WTC11 (cell line): ENCODE data around the gene IRF2BP2. TPM values are rescaled to one million over a fixed set of nuclear protein-coding genes. Genes with fewer than 3 reads are reported as not detected.
A peak's percentile ranks its signal among the peaks of the same experiment; 100 is the strongest.

Experiments used
- CBFB ChIP-seq: sonication (generic); formaldehyde crosslinking; IDR thresholded peaks from 2 replicates; pipeline ENCODE4 v1.8.1; 2022; ENCODE audit warnings: mild to moderate bottlenecking, low read depth, missing genetic modification reagents
- CREM ChIP-seq: sonication (generic); formaldehyde crosslinking; IDR thresholded peaks from 2 replicates; pipeline ENCODE4 v1.8.1; 2022; ENCODE audit warnings: mild to moderate bottlenecking, missing genetic modification reagents, moderate library complexity
- E2F1 ChIP-seq: sonication (generic); formaldehyde crosslinking; IDR thresholded peaks from 2 replicates; pipeline ENCODE4 v1.8.0; 2022; ENCODE audit warnings: mild to moderate bottlenecking, missing genetic modification reagents
- FOXP4 ChIP-seq: sonication (generic); formaldehyde crosslinking; IDR thresholded peaks from 2 replicates; pipeline ENCODE4 v1.8.0; 2022; ENCODE audit warnings: mild to moderate bottlenecking, missing genetic modification reagents
- HMGA2 ChIP-seq: fragments of 250-450 bp; sonication (Bioruptor Pico); IDR thresholded peaks from 2 replicates; pipeline ENCODE4 v1.4.0; 2021; ENCODE audit warnings: mild to moderate bottlenecking, moderate library complexity
- NFE2L1 ChIP-seq: sonication (generic); formaldehyde crosslinking; IDR thresholded peaks from 2 replicates; pipeline ENCODE4 v1.8.1; 2023; ENCODE audit warnings: missing genetic modification reagents
- OVOL2 ChIP-seq: fragments of 250-450 bp; sonication (Bioruptor Pico); IDR thresholded peaks from 2 replicates; pipeline ENCODE4 v1.9.0; 2021; ENCODE audit warnings: mild to moderate bottlenecking, borderline replicate concordance
- PRDM15 ChIP-seq: sonication (generic); formaldehyde crosslinking; IDR thresholded peaks from 2 replicates; pipeline ENCODE4 v1.8.0; 2022; ENCODE audit warnings: missing genetic modification reagents
- ZNF423 ChIP-seq: fragments of 250-450 bp; sonication (Bioruptor Pico); IDR thresholded peaks from 2 replicates; pipeline ENCODE4 v2.1.2; 2022; ENCODE audit warnings: mild to moderate bottlenecking, moderate library complexity
- ZNF425 ChIP-seq: fragments of 250-450 bp; sonication (Bioruptor Pico); conservative IDR thresholded peaks from 2 replicates; pipeline ENCODE4 v1.9.0; 2021; ENCODE audit warnings: mild to moderate bottlenecking
- total RNA-seq: library from RNA; stranded (reverse); gene quantifications from 3 replicates; pipeline ENCODE4 v1.2.3, GENCODE V29; 2021
- TF ChIP-seq, protein P1 (sequence below): fragments of 250-450 bp; sonication (Bioruptor Pico); IDR thresholded peaks from 2 replicates; pipeline ENCODE4 v1.9.0; 2021; ENCODE audit warnings: mild to moderate bottlenecking, borderline replicate concordance
- TF ChIP-seq, protein P2 (sequence below): sonication (generic); formaldehyde crosslinking; IDR thresholded peaks from 2 replicates; pipeline ENCODE4 v1.8.1; 2023; ENCODE audit warnings: mild to moderate bottlenecking, missing genetic modification reagents, borderline replicate concordance
- TF ChIP-seq, protein P3 (sequence below): fragments of 250-450 bp; sonication (Bioruptor Pico); IDR thresholded peaks from 2 replicates; pipeline ENCODE4 v1.9.0; 2021; ENCODE audit warnings: moderate library complexity, mild to moderate bottlenecking, inconsistent platforms, borderline replicate concordance
- TF ChIP-seq, protein P4 (sequence below): sonication (generic); formaldehyde crosslinking; conservative IDR thresholded peaks from 2 replicates; pipeline ENCODE4 v1.8.1; 2023; ENCODE audit warnings: mild to moderate bottlenecking, low read depth, missing genetic modification reagents, moderate library complexity
- TF ChIP-seq, protein P5 (sequence below): sonication (generic); formaldehyde crosslinking; IDR thresholded peaks from 2 replicates; pipeline ENCODE4 v1.8.1; 2022; ENCODE audit warnings: low read depth, mild to moderate bottlenecking, moderate library complexity, missing genetic modification reagents, borderline replicate concordance

The IRF2BP2 gene
- total RNA-seq, 1 experiment from 2014 or later: 70.9 TPM

- TF ChIP-seq, protein P1, sequence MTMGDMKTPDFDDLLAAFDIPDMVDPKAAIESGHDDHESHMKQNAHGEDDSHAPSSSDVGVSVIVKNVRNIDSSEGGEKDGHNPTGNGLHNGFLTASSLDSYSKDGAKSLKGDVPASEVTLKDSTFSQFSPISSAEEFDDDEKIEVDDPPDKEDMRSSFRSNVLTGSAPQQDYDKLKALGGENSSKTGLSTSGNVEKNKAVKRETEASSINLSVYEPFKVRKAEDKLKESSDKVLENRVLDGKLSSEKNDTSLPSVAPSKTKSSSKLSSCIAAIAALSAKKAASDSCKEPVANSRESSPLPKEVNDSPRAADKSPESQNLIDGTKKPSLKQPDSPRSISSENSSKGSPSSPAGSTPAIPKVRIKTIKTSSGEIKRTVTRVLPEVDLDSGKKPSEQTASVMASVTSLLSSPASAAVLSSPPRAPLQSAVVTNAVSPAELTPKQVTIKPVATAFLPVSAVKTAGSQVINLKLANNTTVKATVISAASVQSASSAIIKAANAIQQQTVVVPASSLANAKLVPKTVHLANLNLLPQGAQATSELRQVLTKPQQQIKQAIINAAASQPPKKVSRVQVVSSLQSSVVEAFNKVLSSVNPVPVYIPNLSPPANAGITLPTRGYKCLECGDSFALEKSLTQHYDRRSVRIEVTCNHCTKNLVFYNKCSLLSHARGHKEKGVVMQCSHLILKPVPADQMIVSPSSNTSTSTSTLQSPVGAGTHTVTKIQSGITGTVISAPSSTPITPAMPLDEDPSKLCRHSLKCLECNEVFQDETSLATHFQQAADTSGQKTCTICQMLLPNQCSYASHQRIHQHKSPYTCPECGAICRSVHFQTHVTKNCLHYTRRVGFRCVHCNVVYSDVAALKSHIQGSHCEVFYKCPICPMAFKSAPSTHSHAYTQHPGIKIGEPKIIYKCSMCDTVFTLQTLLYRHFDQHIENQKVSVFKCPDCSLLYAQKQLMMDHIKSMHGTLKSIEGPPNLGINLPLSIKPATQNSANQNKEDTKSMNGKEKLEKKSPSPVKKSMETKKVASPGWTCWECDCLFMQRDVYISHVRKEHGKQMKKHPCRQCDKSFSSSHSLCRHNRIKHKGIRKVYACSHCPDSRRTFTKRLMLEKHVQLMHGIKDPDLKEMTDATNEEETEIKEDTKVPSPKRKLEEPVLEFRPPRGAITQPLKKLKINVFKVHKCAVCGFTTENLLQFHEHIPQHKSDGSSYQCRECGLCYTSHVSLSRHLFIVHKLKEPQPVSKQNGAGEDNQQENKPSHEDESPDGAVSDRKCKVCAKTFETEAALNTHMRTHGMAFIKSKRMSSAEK (CRISPR knock-in tag): no peak
- TF ChIP-seq PRDM15 (CRISPR knock-in tag) (peak; percentile 37; the same call in 1 of the 2 replicates), ZNF425 (CRISPR knock-in tag) (no peak), CBFB (no peak), HMGA2 (no peak), FOXP4 (CRISPR knock-in tag) (peak; percentile 76), CREM (CRISPR knock-in tag) (peak; percentile 86), ZNF423 (CRISPR knock-in tag) (no peak), E2F1 (CRISPR knock-in tag) (no peak), NFE2L1 (CRISPR knock-in tag) (0 out of 2 replicates have a peak, but pooled peaks have one; percentile 20), OVOL2 (CRISPR knock-in tag) (no peak)
- TF ChIP-seq, protein P2, sequence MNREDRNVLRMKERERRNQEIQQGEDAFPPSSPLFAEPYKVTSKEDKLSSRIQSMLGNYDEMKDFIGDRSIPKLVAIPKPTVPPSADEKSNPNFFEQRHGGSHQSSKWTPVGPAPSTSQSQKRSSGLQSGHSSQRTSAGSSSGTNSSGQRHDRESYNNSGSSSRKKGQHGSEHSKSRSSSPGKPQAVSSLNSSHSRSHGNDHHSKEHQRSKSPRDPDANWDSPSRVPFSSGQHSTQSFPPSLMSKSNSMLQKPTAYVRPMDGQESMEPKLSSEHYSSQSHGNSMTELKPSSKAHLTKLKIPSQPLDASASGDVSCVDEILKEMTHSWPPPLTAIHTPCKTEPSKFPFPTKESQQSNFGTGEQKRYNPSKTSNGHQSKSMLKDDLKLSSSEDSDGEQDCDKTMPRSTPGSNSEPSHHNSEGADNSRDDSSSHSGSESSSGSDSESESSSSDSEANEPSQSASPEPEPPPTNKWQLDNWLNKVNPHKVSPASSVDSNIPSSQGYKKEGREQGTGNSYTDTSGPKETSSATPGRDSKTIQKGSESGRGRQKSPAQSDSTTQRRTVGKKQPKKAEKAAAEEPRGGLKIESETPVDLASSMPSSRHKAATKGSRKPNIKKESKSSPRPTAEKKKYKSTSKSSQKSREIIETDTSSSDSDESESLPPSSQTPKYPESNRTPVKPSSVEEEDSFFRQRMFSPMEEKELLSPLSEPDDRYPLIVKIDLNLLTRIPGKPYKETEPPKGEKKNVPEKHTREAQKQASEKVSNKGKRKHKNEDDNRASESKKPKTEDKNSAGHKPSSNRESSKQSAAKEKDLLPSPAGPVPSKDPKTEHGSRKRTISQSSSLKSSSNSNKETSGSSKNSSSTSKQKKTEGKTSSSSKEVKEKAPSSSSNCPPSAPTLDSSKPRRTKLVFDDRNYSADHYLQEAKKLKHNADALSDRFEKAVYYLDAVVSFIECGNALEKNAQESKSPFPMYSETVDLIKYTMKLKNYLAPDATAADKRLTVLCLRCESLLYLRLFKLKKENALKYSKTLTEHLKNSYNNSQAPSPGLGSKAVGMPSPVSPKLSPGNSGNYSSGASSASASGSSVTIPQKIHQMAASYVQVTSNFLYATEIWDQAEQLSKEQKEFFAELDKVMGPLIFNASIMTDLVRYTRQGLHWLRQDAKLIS (CRISPR knock-in tag): no peak
- TF ChIP-seq, protein P3, sequence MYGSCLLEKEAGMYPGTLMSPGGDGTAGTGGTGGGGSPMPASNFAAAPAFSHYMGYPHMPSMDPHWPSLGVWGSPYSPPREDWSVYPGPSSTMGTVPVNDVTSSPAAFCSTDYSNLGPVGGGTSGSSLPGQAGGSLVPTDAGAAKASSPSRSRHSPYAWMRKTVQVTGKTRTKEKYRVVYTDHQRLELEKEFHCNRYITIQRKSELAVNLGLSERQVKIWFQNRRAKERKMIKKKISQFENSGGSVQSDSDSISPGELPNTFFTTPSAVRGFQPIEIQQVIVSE: no peak
- TF ChIP-seq, protein P4, sequence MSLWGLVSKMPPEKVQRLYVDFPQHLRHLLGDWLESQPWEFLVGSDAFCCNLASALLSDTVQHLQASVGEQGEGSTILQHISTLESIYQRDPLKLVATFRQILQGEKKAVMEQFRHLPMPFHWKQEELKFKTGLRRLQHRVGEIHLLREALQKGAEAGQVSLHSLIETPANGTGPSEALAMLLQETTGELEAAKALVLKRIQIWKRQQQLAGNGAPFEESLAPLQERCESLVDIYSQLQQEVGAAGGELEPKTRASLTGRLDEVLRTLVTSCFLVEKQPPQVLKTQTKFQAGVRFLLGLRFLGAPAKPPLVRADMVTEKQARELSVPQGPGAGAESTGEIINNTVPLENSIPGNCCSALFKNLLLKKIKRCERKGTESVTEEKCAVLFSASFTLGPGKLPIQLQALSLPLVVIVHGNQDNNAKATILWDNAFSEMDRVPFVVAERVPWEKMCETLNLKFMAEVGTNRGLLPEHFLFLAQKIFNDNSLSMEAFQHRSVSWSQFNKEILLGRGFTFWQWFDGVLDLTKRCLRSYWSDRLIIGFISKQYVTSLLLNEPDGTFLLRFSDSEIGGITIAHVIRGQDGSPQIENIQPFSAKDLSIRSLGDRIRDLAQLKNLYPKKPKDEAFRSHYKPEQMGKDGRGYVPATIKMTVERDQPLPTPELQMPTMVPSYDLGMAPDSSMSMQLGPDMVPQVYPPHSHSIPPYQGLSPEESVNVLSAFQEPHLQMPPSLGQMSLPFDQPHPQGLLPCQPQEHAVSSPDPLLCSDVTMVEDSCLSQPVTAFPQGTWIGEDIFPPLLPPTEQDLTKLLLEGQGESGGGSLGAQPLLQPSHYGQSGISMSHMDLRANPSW (CRISPR knock-in tag): no peak
- TF ChIP-seq, protein P5, sequence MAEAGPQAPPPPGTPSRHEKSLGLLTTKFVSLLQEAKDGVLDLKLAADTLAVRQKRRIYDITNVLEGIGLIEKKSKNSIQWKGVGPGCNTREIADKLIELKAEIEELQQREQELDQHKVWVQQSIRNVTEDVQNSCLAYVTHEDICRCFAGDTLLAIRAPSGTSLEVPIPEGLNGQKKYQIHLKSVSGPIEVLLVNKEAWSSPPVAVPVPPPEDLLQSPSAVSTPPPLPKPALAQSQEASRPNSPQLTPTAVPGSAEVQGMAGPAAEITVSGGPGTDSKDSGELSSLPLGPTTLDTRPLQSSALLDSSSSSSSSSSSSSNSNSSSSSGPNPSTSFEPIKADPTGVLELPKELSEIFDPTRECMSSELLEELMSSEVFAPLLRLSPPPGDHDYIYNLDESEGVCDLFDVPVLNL (CRISPR knock-in tag): no peak
Measured at GRCh38 chr1:234610666-234611224, 767 bp upstream of the IRF2BP2 start (continued).
